ENCODE results near the gene XIAP.

DNA sequence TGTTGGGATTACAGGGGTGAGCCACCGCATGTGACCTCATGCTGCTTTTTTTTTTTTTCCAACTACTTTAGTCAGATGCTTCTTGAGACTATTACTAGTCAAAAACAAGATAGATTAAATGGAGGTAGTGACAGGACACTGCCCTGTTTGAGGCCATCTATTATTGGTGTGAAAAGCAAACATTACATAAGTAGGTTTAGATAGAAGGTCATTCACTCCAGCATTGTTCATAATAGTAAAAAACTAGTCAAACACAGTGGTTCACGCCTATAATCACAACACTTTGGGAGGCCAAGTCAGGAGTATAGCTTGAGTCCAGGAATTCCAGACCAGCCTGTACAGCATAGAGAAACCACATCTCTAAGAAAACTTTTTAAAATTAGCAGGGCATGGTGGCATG, 16.3 kb downstream of the XIAP start:
- TF ChIP-seq EZH2 (IDR thresholded peaks at IDR 0.05; ENCODE audit: borderline replicate concordance, low read depth, low read length) (no peak), SIN3A (IDR thresholded peaks at IDR 0.05; ENCODE audit: borderline replicate concordance in 2 of 2, control insufficient read depth in 1 of 2, low read depth in 2 of 2, low read length in 2 of 2) (no peak), EHMT2 (IDR thresholded peaks at IDR 0.05) (no peak), ZNF12 (CRISPR knock-in tag; IDR thresholded peaks at IDR 0.05) (no peak), GABPB2 (CRISPR knock-in tag; conservative IDR thresholded peaks at IDR 0.05) (no peak), HNRNPH1 (optimal IDR thresholded peaks at IDR 0.05; ENCODE audit: low read depth, low read length) (no peak), RAD51 (IDR thresholded peaks at IDR 0.05; ENCODE audit: borderline replicate concordance, low read depth) (no peak), BHLHE40 (IDR thresholded peaks at IDR 0.05; ENCODE audit: low read length) (no peak), CHD2 (IDR thresholded peaks at IDR 0.05; ENCODE audit: low read depth, low read length) (no peak), ZNF174 (CRISPR knock-in tag; IDR thresholded peaks at IDR 0.05) (no peak), ETS2 (tag; IDR thresholded peaks at IDR 0.05; ENCODE audit: borderline replicate concordance, poor library complexity, severe bottlenecking) (no peak)
- TF ChIP-seq, protein P1, sequence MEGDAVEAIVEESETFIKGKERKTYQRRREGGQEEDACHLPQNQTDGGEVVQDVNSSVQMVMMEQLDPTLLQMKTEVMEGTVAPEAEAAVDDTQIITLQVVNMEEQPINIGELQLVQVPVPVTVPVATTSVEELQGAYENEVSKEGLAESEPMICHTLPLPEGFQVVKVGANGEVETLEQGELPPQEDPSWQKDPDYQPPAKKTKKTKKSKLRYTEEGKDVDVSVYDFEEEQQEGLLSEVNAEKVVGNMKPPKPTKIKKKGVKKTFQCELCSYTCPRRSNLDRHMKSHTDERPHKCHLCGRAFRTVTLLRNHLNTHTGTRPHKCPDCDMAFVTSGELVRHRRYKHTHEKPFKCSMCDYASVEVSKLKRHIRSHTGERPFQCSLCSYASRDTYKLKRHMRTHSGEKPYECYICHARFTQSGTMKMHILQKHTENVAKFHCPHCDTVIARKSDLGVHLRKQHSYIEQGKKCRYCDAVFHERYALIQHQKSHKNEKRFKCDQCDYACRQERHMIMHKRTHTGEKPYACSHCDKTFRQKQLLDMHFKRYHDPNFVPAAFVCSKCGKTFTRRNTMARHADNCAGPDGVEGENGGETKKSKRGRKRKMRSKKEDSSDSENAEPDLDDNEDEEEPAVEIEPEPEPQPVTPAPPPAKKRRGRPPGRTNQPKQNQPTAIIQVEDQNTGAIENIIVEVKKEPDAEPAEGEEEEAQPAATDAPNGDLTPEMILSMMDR (IDR thresholded peaks at IDR 0.05 in 2 of 3, conservative IDR thresholded peaks at IDR 0.05 in 1 of 3; ENCODE audit: insufficient read depth in 2 of 3, low read depth in 1 of 3, low read length in 3 of 3), result no peak
